ENCODE results near the gene CCL17. TPM values are rescaled to one million over a fixed set of nuclear protein-coding genes. Genes with fewer than 3 reads are reported as not detected.

Gene CCL17
- total and polyA plus RNA-seq, 10 of the 15 experiments (the other 5 are each of a cell fraction or from before 2014, with no cell fraction given) = 1.2 to 84.9 (median 34.2) TPM

DNA sequence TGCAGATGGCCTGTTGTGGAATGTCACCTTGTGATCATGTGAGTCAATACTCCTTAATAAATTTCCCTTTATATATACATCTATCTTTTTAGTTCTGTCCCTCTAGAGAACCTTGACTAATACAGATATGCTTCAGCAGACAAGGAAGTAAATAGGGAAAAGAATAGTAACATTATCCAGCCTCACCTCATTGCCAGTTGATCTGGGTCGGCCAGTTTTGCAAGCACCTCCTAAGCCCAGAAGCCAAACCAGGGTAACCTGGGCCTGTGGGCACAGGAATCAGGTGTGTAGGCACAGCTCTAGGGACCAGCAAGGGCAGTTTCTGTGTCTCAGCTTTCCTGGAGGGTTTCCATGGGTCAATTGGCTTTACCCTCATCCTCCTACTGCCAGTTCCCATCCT, 11.9 kb upstream of the CCL17 start:
- in situ Hi-C loops (cut with MboI) (no loop called here), intact Hi-C loops (cut with micrococcal nuclease; ENCODE audit: unreplicated experiment) (no loop called here)
- SMC1A ChIA-PET (ENCODE audit: uncharacterized antibody, unreplicated experiment) = interaction anchor here (1.2 to 3.2 kb wide), 3 partner anchors 12 to 25 kb away, joined by 3 to 20 read pairs (median 4); partner anchors contain the start of gene CCL17
- no peaks in the 10 kb centered on the region for H4K20me1 ChIP-seq (ENCODE audit: control insufficient read depth, insufficient read depth)
- 0% methylated on average over 1 of the region's 1 CpG for WGBS (ENCODE audit: insufficient coverage, insufficient replicate concordance, low lambda C conversion rate, missing lambda C conversion rate)
- H3K4me1 ChIP-seq (ENCODE audit: control insufficient read depth, insufficient read depth, low read length) = peaks cover 18% of the 10 kb centered on the region
- H3K27ac ChIP-seq (ENCODE audit: control insufficient read depth, insufficient read depth) = no peak overlapping the region
- ATAC-seq (no peak), FAIRE-seq (no peak), DNase-seq (ENCODE audit: low read depth, low spot score) (no peak)
- RAD21 ChIA-PET (ENCODE audit: unreplicated experiment) = interaction anchor here (2.0 kb wide), 1 partner anchor 24 kb away, joined by 4 read pairs; no protein-coding TSS in a partner anchor
- CTCF ChIA-PET = interaction anchor here (1.0 to 1.3 kb wide), 2 partner anchors 24 to 26 kb away, joined by 3 to 5 read pairs; no protein-coding TSS in a partner anchor
- BruUV-seq (replicated peaks) = no TSS peak
- no peak overlapping the region for H3K9ac ChIP-seq (ENCODE audit: control insufficient read depth, insufficient read depth, low read length)
- POLR2A ChIA-PET = interaction anchor here (0.7 to 1.7 kb wide), 4 partner anchors 12 to 23 kb away, joined by 3 to 8 read pairs (median 3); partner anchors contain the start of gene CCL17
- no peak overlapping the region for H3K4me3 ChIP-seq
- H2AFZ ChIP-seq (ENCODE audit: control insufficient read depth, low read depth, low read length) = no peak overlapping the region
- H3K9me3 ChIP-seq (replicated peaks; ENCODE audit: control insufficient read depth, insufficient read depth, low read length) = no peaks in the 10 kb centered on the region; the same call in 2 of the 3 replicates
- H3K36me3 ChIP-seq (ENCODE audit: control insufficient read depth in 2 of 2, insufficient read depth in 2 of 2, low read length in 1 of 2) = no peaks in the 10 kb centered on the region
- no peaks in the 10 kb centered on the region for H3K79me2 ChIP-seq (ENCODE audit: control insufficient read depth, insufficient read depth, low read length)
- H3K27me3 ChIP-seq (replicated peaks in 1 of 2; ENCODE audit: control insufficient read depth in 2 of 2, insufficient read depth in 2 of 2, low read length in 1 of 2) = no peaks in the 10 kb centered on the region
- no peak for TF ChIP-seq BMI1 (IDR thresholded peaks at IDR 0.05; ENCODE audit: borderline replicate concordance)
- no peak for TF ChIP-seq ZZZ3 (IDR thresholded peaks at IDR 0.05; ENCODE audit: control insufficient read depth, insufficient read length, low read depth)
- no peak for TF ChIP-seq KAT2A (conservative IDR thresholded peaks at IDR 0.05; ENCODE audit: control insufficient read depth, low read depth, low read length)
- no peak for TF ChIP-seq SPI1 (IDR thresholded peaks at IDR 0.05; ENCODE audit: borderline replicate concordance, insufficient read depth, low read depth, low read length)
- no peak overlapping the region for H3K4me2 ChIP-seq (ENCODE audit: control insufficient read depth, insufficient read depth)

DNA sequence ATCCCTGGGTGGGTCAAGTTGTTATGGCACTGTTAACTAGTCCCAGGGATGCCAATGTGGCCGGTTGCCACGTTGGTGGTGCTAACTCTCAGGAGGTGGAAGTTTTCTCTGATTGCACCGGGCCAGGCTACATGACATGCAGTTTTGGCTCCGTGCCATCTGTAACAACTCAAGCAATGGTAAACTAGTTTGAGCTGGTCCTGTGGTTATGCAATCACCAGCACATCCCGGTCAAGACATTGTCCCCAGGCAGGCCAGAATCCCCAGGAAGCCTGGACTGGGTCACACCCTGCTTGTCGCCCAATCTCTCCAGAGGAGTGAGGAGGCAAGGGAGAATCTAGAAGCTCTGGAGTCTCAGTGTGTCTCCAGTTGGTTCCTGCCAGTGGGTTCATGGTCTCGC, 10.1 kb upstream of the CCL17 start:
- no peak for ATAC-seq
- no peaks in the 10 kb centered on the region for H3K36me3 ChIP-seq (ENCODE audit: control insufficient read depth in 2 of 2, insufficient read depth in 2 of 2, low read length in 1 of 2)
- peaks cover under 1% of the 10 kb centered on the region for H3K4me1 ChIP-seq (ENCODE audit: control insufficient read depth, insufficient read depth, low read length)
- no peaks in the 10 kb centered on the region for H3K79me2 ChIP-seq (ENCODE audit: control insufficient read depth, insufficient read depth, low read length)
- no peaks in the 10 kb centered on the region for H4K20me1 ChIP-seq (ENCODE audit: control insufficient read depth, insufficient read depth)
- CTCF ChIA-PET = interaction anchor here (1.2 kb wide), 1 partner anchor 10 kb away, joined by 4 read pairs; the partner anchor contains the start of gene CCL17
- SMC1A ChIA-PET (ENCODE audit: uncharacterized antibody, unreplicated experiment) = interaction anchor here (1.0 to 1.3 kb wide), 5 partner anchors 9 to 73 kb away, joined by 3 to 4 read pairs (median 3); partner anchors contain the start of gene CCL17
- TF ChIP-seq, protein P1, sequence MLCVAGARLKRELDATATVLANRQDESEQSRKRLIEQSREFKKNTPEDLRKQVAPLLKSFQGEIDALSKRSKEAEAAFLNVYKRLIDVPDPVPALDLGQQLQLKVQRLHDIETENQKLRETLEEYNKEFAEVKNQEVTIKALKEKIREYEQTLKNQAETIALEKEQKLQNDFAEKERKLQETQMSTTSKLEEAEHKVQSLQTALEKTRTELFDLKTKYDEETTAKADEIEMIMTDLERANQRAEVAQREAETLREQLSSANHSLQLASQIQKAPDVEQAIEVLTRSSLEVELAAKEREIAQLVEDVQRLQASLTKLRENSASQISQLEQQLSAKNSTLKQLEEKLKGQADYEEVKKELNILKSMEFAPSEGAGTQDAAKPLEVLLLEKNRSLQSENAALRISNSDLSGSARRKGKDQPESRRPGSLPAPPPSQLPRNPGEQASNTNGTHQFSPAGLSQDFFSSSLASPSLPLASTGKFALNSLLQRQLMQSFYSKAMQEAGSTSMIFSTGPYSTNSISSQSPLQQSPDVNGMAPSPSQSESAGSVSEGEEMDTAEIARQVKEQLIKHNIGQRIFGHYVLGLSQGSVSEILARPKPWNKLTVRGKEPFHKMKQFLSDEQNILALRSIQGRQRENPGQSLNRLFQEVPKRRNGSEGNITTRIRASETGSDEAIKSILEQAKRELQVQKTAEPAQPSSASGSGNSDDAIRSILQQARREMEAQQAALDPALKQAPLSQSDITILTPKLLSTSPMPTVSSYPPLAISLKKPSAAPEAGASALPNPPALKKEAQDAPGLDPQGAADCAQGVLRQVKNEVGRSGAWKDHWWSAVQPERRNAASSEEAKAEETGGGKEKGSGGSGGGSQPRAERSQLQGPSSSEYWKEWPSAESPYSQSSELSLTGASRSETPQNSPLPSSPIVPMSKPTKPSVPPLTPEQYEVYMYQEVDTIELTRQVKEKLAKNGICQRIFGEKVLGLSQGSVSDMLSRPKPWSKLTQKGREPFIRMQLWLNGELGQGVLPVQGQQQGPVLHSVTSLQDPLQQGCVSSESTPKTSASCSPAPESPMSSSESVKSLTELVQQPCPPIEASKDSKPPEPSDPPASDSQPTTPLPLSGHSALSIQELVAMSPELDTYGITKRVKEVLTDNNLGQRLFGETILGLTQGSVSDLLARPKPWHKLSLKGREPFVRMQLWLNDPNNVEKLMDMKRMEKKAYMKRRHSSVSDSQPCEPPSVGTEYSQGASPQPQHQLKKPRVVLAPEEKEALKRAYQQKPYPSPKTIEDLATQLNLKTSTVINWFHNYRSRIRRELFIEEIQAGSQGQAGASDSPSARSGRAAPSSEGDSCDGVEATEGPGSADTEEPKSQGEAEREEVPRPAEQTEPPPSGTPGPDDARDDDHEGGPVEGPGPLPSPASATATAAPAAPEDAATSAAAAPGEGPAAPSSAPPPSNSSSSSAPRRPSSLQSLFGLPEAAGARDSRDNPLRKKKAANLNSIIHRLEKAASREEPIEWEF (IDR thresholded peaks at IDR 0.05; ENCODE audit: insufficient replicate concordance, low read depth, low read length) = no peak
- TF ChIP-seq KDM1A (IDR thresholded peaks at IDR 0.05; ENCODE audit: borderline replicate concordance) (no peak), RCOR1 (conservative IDR thresholded peaks at IDR 0.05; ENCODE audit: low read depth, low read length) (no peak)
- no peaks in the 10 kb centered on the region for H3K27me3 ChIP-seq (replicated peaks in 1 of 2; ENCODE audit: control insufficient read depth in 2 of 2, insufficient read depth in 2 of 2, low read length in 1 of 2)
- DNase-seq (ENCODE audit: low read depth, low spot score) = no peak
- in situ Hi-C loops (cut with MboI) = no loop called here
- H2AFZ ChIP-seq (ENCODE audit: control insufficient read depth, low read depth, low read length) = no peak overlapping the region
- H3K9me3 ChIP-seq (replicated peaks; ENCODE audit: control insufficient read depth, insufficient read depth, low read length) = no peaks in the 10 kb centered on the region; the same call in 2 of the 3 replicates
- no peak overlapping the region for H3K4me2 ChIP-seq (ENCODE audit: control insufficient read depth, insufficient read depth)
- POLR2A ChIA-PET = interaction anchor here (1.4 kb wide), 1 partner anchor 10 kb away, joined by 4 read pairs; the partner anchor contains the start of gene CCL17
- WGBS (ENCODE audit: insufficient coverage, insufficient replicate concordance, low lambda C conversion rate, missing lambda C conversion rate) = 65% methylated on average over 7 of the region's 7 CpGs
- intact Hi-C loops (cut with micrococcal nuclease; ENCODE audit: unreplicated experiment) = no loop called here
- no peak overlapping the region for H3K4me3 ChIP-seq
- RAD21 ChIA-PET (ENCODE audit: unreplicated experiment) = no interaction called here
- no TSS peak for BruUV-seq (replicated peaks)
- no peak overlapping the region for H3K27ac ChIP-seq (ENCODE audit: control insufficient read depth, insufficient read depth)
- H3K9ac ChIP-seq (ENCODE audit: control insufficient read depth, insufficient read depth, low read length) = no peak overlapping the region
- FAIRE-seq = no peak
